Fibroblast of lung (primary cell): ENCODE measurements around the gene LRRC8D. TPM values are rescaled to one million over a fixed set of nuclear protein-coding genes. Genes with fewer than 3 reads are reported as not detected.

Experiments used
- DNase-seq, 2 donors: peaks; one replicate each; pipeline versions ENCODE4 v3.0.0 to v3.0.0-alpha.2; 2010; ENCODE audit warnings: low read depth in 2 of 2
- H2AFZ ChIP-seq: 2 replicates; pipeline ENCODE4 v1.5.1; 2012; ENCODE audit warnings: low read length, control low read depth, inconsistent platforms
- H3K27ac ChIP-seq: 2 replicates; pipeline ENCODE4 v1.5.1; 2011; ENCODE audit warnings: low read length, control low read depth; ENCODE audit not compliant: insufficient read depth
- H3K27me3 ChIP-seq: 2 replicates; pipeline ENCODE4 v1.5.1; 2011; ENCODE audit warnings: mild to moderate bottlenecking, low read length; ENCODE audit not compliant: control insufficient read depth, insufficient read depth
- H3K36me3 ChIP-seq: 2 replicates; pipeline ENCODE4 v1.5.1; 2011; ENCODE audit warnings: low read length; ENCODE audit not compliant: control insufficient read depth, insufficient read depth
- H3K4me1 ChIP-seq: 2 replicates; pipeline ENCODE4 v1.5.1; 2011; ENCODE audit warnings: low read length; ENCODE audit not compliant: control insufficient read depth, insufficient read depth; ENCODE audit errors: extremely low read depth
- H3K4me2 ChIP-seq: 2 replicates; pipeline ENCODE4 v1.5.1; 2011; ENCODE audit warnings: low read length, control low read depth; ENCODE audit not compliant: insufficient read depth; ENCODE audit errors: extremely low read depth
- H3K4me3 ChIP-seq, 4 experiments: fragments of 200-600 bp in 1 of 4; sonication (generic) in 1 of 4; replicated peaks in 1 of 4; 2 replicates each; pipeline ENCODE4 v1.5.1; 2011 to 2016; ENCODE audit warnings: low read length in 4 of 4, low read depth in 3 of 4, mild to moderate bottlenecking in 3 of 4, control low read depth in 2 of 4, inconsistent platforms in 1 of 4, mixed read lengths in 1 of 4; ENCODE audit not compliant: insufficient read depth in 1 of 4; ENCODE audit errors: control extremely low read depth in 1 of 4
- H3K79me2 ChIP-seq: 2 replicates; pipeline ENCODE4 v1.5.1; 2012; ENCODE audit warnings: mild to moderate bottlenecking, low read length, inconsistent platforms; ENCODE audit not compliant: control insufficient read depth, insufficient read depth
- H3K9ac ChIP-seq: 2 replicates; pipeline ENCODE4 v1.5.1; 2011; ENCODE audit warnings: mild to moderate bottlenecking, low read length, control low read depth; ENCODE audit not compliant: insufficient read depth
- H3K9me3 ChIP-seq: 2 replicates; pipeline ENCODE4 v1.5.1; 2012; ENCODE audit warnings: low read depth, low read length; ENCODE audit not compliant: control insufficient read depth, insufficient read depth
- H4K20me1 ChIP-seq: 2 replicates; pipeline ENCODE4 v1.5.1; 2011; ENCODE audit warnings: low read length; ENCODE audit not compliant: control insufficient read depth, insufficient read depth; ENCODE audit errors: extremely low read depth
- EZH2 ChIP-seq: IDR thresholded peaks from 2 replicates; pipeline ENCODE4 v1.5.1; 2012; ENCODE audit warnings: low read length, control low read depth, mild to moderate bottlenecking; ENCODE audit errors: missing control alignments
- polyA plus RNA-seq, 2 donors: library from polyadenylated mRNA; depleted of rRNA in 1 of 2; stranded (reverse) in 1 of 2; unstranded in 1 of 2; fragments of >200 nt; gene quantifications; 2 replicates each; pipeline ENCODE4 v1.2.1, GENCODE V29; 2011 to 2012; ENCODE audit warnings: missing spikeins in 1 of 2
- total RNA-seq: library from RNA; depleted of rRNA; stranded (reverse); fragments of >200 nt; gene quantifications from 2 replicates; pipeline ENCODE4 v1.2.1, GENCODE V29; 2014
- TF ChIP-seq, protein P1 (sequence below), 2 donors: IDR thresholded peaks in 1 of 2; conservative IDR thresholded peaks in 1 of 2; 1 replicate in 1 of 2; 2 replicates in 1 of 2; pipeline ENCODE4 v1.5.1; 2011 to 2012; ENCODE audit warnings: low read length in 2 of 2, control low read depth in 1 of 2, inconsistent platforms in 1 of 2, low read depth in 1 of 2, mild to moderate bottlenecking in 1 of 2

Gene LRRC8D
- total and polyA plus RNA-seq, 2 donors (not counting 1 experiment from before 2014, with no cell fraction given) = 41.0 to 58.1 TPM

DNA sequence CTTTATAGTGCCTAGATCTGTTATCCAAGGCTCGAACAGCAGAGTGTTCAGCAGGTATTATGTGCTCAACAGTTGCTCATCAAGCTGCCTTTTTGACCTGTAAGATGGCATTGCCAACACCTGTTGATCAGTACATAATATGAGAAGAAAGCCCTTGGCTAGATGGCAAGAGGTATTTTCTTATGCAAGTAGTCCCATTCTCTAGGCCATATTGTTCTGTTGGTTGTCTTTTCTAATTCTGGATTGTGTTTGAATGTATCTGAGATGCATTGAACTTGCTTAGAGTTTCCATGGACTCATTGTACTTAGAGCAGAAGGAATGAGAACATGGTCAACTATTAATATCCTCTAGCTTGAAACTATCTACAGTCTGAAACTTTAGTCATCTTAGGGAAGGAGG is 57.4 kb downstream of the LRRC8D start:
- H4K20me1 ChIP-seq = no peaks in the 10 kb centered on the region

DNA sequence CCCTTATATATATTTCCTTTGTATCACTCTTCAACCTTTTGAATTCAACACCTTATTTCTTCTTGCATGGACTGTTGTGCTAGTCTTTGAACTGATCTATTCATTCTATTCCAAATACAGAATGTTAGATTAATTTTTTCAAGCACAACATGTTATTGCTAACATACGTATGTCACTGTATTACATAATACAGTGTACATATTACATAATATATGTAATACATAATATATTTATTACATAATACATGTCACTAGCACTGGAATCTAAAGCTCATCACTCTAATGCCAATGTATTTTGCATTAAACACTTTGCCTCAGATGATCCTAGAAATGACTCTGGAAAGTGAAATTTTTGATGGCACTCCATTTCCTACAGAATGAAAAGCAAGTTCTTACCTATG is 59.8 kb downstream of the LRRC8D start:
- H3K27ac ChIP-seq = no peak overlapping the region
- H2AFZ ChIP-seq = no peak overlapping the region
- no peaks in the 10 kb centered on the region for H3K27me3 ChIP-seq
- H3K9me3 ChIP-seq = no peaks in the 10 kb centered on the region
- H3K36me3 ChIP-seq = peaks cover 2% of the 10 kb centered on the region
- H3K79me2 ChIP-seq = no peaks in the 10 kb centered on the region
- TF ChIP-seq, protein P1, sequence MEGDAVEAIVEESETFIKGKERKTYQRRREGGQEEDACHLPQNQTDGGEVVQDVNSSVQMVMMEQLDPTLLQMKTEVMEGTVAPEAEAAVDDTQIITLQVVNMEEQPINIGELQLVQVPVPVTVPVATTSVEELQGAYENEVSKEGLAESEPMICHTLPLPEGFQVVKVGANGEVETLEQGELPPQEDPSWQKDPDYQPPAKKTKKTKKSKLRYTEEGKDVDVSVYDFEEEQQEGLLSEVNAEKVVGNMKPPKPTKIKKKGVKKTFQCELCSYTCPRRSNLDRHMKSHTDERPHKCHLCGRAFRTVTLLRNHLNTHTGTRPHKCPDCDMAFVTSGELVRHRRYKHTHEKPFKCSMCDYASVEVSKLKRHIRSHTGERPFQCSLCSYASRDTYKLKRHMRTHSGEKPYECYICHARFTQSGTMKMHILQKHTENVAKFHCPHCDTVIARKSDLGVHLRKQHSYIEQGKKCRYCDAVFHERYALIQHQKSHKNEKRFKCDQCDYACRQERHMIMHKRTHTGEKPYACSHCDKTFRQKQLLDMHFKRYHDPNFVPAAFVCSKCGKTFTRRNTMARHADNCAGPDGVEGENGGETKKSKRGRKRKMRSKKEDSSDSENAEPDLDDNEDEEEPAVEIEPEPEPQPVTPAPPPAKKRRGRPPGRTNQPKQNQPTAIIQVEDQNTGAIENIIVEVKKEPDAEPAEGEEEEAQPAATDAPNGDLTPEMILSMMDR (conservative IDR thresholded peaks at IDR 0.05 in 1 of 2, IDR thresholded peaks at IDR 0.05 in 1 of 2; ENCODE audit: low read depth in 1 of 2, low read length in 2 of 2) = no peak
- no peak for TF ChIP-seq EZH2
- no peak overlapping the region for H3K4me3 ChIP-seq
- peaks cover 9% of the 10 kb centered on the region for H3K4me1 ChIP-seq
- H3K4me2 ChIP-seq = no peak overlapping the region
- H3K9ac ChIP-seq = no peak overlapping the region
- DNase-seq = no peak
- H4K20me1 ChIP-seq = no peaks in the 10 kb centered on the region

More for the DNA sequence above, 57.4 kb downstream of the LRRC8D start:
- no peak overlapping the region for H3K27ac ChIP-seq
- no peaks in the 10 kb centered on the region for H3K27me3 ChIP-seq
- H3K79me2 ChIP-seq = no peaks in the 10 kb centered on the region
- H3K9ac ChIP-seq = no peak overlapping the region
- H3K4me1 ChIP-seq = no peaks in the 10 kb centered on the region
- no peak overlapping the region for H3K4me3 ChIP-seq
- H3K4me2 ChIP-seq = no peak overlapping the region
- no peak for DNase-seq
- H3K9me3 ChIP-seq = no peaks in the 10 kb centered on the region
- H2AFZ ChIP-seq = no peak overlapping the region
- H3K36me3 ChIP-seq = peaks cover 2% of the 10 kb centered on the region
- TF ChIP-seq, protein P1 (conservative IDR thresholded peaks at IDR 0.05 in 1 of 2, IDR thresholded peaks at IDR 0.05 in 1 of 2; ENCODE audit: low read depth in 1 of 2, low read length in 2 of 2) = no peak
- no peak for TF ChIP-seq EZH2

DNA sequence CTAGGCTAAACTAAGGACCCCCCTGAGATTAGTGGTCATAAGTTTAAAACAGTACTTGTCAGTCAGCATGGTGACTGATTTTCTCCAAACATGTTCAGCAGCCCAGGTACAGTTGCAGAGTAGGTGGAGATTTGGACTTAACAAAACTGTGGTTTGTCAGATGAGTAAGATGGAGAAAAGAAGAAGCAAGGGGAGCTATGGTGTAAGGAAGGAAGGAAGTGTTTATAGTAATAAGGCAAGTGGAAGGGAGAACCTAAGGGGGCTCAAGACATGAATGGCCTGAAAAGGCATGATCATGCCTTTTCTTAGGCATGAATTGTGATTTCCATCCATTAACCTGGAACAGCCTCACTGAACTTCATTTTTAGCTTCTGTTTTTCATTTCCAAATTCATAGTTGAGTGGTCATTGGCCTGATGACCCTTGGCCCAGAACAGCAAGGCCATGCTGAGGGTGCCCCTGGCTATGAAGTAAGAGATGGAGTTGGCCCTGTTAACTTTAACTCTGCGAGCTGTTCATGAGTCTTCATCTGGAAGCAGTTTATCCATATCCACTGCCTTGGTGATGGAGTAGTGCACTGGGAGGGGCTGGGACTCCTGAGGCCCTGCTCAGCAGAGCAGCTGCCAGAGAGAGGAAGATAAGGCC is 60.7 kb downstream of the LRRC8D start:
- no peaks in the 10 kb centered on the region for H3K79me2 ChIP-seq
- H3K9ac ChIP-seq = no peak overlapping the region
- TF ChIP-seq EZH2 = no peak
- TF ChIP-seq, protein P1 (conservative IDR thresholded peaks at IDR 0.05 in 1 of 2, IDR thresholded peaks at IDR 0.05 in 1 of 2; ENCODE audit: low read depth in 1 of 2, low read length in 2 of 2) = no peak
- peaks cover 10% of the 10 kb centered on the region for H3K4me1 ChIP-seq
- H3K9me3 ChIP-seq = no peaks in the 10 kb centered on the region
- H3K4me3 ChIP-seq = no peak overlapping the region
- no peak overlapping the region for H3K4me2 ChIP-seq
- H3K27ac ChIP-seq = no peak overlapping the region
- H2AFZ ChIP-seq = no peak overlapping the region
- no peaks in the 10 kb centered on the region for H3K27me3 ChIP-seq
- DNase-seq = no peak
- H3K36me3 ChIP-seq = peaks cover 2% of the 10 kb centered on the region
- no peaks in the 10 kb centered on the region for H4K20me1 ChIP-seq
